Endometrial microvascular endothelial cells (primary cell): ENCODE data around the gene RRP1B. TPM values are rescaled to one million over a fixed set of nuclear protein-coding genes. Genes with fewer than 3 reads are reported as not detected.
"Not testable (repeated sequence)": the region's sequence is repeated elsewhere in the genome, so short reads cannot be mapped to it uniquely, and the experiment has no call there.

Experiments used
- in situ Hi-C: cut with HindIII; loops from 2 replicates; pipeline ENCODE4 v1.10.0; 2017; ENCODE audit warnings: low sequenced_read_pairs, low pct_unique_long_range_greater_than_20kb; ENCODE audit errors: inconsistent ontology term
- total RNA-seq: library from RNA; depleted of rRNA; stranded (reverse); fragments of >200 nt; gene quantifications from one replicate; pipeline ENCODE4 v1.2.3, GENCODE V29; 2015; ENCODE audit errors: inconsistent ontology term

RRP1B gene, protein sequence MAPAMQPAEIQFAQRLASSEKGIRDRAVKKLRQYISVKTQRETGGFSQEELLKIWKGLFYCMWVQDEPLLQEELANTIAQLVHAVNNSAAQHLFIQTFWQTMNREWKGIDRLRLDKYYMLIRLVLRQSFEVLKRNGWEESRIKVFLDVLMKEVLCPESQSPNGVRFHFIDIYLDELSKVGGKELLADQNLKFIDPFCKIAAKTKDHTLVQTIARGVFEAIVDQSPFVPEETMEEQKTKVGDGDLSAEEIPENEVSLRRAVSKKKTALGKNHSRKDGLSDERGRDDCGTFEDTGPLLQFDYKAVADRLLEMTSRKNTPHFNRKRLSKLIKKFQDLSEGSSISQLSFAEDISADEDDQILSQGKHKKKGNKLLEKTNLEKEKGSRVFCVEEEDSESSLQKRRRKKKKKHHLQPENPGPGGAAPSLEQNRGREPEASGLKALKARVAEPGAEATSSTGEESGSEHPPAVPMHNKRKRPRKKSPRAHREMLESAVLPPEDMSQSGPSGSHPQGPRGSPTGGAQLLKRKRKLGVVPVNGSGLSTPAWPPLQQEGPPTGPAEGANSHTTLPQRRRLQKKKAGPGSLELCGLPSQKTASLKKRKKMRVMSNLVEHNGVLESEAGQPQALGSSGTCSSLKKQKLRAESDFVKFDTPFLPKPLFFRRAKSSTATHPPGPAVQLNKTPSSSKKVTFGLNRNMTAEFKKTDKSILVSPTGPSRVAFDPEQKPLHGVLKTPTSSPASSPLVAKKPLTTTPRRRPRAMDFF
- 43.7 TPM for total RNA-seq

DNA sequence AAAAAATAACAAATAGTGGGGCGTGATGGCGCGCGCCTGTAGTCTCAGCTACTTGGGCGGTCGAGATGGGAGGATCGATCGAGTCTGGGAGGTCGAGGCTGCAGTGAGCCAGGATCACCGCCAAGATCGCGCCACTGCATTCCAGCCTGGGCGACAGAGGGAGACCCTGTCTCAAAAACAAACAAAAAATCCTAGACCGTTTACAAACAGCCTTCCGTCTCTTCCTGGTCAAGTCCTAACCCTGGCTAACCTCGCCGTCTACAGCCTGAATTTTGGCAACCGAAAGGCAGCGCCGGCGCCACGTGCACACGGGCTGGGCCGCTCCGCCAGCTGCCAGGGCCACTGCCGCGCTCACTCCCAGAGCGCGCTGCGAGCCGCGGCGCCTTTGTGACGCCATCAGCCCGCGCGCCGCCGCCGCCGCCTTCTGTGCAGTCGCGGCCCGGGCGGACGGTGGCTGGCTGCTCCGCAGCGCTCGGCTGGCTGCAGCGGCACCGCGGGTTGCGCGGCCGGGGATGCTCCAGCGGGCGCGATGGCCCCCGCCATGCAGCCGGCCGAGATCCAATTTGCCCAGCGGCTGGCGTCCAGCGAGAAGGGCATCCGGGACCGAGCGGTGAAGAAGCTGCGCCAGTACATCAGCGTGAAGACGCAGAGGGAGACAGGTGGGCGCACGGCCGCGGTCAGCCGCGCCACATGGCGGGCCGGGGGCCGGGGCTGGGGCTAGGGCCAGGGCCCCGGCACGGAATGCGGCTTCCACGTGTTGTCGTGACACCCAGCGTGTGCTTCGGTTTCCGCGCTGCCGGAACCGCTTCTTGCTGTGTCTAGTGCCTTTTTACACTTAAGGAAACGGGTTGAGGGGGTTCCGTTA lies at the start of gene RRP1B, which contains the start of gene HSF2BP:
Gene RRP1B (plus strand): TSS at position 425 of the 865 bp plus-strand sequence. CDS start 105 bp downstream, at position 530.
Gene HSF2BP (minus strand): TSS at position 353 of the 865 bp plus-strand sequence. CDS start 1,392 bp downstream, outside the sequence.
- in situ Hi-C loops = no loop called here

DNA sequence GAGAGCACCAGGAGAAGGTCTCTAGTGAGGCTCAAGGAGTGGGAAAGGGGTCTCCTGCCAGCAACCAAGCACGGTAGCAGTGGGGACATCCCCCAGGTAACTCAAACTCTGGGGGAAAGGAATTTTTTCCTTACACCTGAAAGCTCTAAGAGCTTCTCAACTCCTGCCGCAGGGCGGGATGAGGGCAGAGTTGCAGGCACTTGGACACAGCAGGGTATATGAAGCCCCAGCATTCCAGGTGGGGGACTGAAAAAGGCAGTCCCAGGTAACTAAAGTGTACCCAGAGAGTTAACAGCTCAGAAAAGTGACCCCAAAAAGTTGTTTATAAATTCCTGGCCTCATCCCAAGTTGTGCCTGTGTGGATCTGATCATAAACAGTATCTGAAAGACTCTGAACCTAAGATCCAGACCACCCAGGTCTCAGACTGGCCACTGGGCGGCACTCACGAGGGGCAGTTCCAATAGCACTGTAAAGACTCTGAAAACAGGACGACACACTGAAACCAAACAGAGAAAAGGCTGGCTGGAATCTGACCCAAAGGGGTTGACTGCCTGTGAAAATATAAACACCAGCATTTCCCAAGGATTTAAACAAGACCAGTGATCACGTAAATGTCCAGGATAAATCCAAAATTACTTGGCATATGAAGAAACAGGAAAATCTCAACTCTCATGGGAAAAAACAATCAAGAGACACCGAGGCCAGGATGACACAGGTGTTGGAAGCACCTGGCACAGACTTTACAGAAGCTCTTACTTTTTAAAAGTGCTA lies 47.6 kb upstream of the RRP1B start:
- in situ Hi-C loops = no loop called here

DNA sequence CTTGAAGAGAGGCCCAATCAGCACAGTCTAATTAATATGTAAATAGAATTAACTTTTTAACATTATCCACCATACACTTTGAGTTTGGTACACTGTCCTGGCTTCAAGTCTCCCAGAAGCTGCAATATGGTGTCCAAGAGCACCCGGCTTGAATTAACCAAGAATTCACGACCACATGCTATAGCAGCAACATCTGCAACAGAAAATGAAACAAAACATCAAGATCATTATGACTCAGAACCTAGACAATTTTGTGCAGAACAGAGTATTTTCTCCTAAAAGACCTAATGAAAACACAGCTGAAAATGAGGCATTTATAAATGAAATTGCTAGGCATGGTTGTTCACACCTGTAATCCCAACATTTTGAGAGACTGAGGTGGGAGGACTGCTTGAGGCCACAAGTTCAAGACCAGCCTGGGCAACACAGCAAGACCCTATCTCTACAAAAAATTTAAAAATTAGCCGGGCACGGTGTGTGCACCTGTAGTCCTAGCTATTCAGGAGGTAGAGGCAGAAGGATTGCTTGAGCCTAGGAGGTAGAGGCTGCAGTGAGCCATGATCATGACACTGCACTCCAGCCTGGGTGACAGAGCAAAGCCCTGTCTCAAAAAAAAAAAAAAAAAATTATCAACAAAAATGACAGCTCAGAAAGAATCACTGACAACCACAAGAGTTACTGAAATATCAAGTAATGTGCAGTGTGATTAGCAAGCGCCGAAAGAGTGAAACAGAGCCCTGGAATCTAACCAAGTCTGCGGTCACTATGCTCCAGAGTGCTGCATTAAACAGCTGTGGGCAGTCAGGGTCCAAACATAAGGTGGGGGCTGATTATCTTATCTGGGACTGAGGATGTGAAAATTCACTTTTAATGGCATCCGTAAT lies 45.4 kb upstream of the RRP1B start:
- in situ Hi-C loops = no loop called here

DNA sequence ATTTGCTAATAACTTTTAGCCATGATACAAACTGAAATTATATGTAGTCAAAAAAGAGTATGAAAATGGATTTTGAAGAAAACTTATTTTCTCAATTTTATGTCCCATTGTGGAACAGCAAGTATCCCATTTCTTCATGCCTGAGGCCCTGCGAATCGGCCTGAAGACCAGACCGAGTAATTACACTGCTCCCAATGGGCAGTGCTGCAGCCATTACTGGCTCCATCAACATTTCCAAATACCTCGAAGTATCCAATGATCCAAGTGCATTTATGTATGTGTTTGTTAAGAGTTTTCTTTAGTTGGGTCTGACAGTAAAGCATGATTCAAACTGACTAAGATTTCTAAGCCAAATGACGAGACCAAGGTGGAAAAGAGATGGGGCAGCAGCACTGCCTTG lies 44.5 kb upstream of the RRP1B start:
- in situ Hi-C loops = no loop called here

DNA sequence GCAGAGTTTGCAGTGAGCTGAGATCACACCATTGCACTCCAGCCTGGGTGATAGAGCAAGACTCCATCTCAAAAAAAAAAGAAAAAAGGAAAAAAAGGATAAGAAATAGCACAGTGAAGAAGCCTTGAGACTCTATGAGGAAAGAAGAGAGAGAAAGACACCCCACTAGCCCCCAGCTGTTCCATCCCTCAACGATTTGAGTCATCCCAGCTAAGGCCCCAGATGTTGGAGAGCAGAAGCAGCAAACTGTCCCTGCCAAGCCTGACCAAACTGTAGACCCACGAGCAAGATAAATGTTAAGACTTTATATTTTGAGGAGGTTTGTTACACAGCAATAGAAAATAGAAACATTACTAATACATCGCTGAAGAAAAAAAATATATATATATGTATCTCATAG lies 42.5 kb upstream of the RRP1B start:
- in situ Hi-C loops = not testable (repeated sequence)

DNA sequence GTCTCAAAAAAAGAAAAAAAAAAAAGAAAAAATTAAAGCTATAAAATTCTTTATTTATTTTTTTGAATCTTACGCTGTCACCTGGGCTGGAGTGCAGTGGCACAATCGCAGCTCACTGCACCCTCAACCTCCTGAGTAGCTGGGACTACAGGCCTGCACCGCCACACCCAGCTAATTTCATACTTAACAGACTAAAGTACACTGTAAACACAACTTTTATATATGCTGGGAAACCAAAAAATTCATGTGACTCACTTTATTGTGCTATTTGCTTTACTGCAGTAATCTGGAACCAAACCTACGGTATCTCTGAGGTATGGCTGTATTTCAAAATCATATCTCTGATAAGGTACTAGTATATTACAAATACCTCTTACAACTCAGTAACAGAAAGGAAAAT lies 40.4 kb upstream of the RRP1B start:
- in situ Hi-C loops = no loop called here

DNA sequence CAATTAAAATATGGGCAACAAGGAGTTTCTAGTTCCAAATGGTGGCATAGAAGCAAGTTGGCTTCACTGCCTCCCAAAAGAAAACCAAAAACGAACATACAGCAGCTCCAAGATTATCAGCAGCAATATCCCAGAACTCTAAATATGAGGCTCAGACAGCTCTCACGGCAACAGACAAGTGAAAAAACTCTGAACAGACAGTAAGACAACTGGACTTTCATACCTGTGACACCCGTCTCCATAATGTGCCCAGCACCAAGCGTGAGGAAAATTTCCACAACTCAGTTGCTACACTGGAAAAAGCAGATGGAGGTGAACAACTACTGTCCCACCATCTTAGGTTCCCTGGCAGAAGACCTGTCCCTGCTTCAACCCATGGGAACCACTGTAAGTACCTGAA lies 40.0 kb upstream of the RRP1B start:
- in situ Hi-C loops = no loop called here

DNA sequence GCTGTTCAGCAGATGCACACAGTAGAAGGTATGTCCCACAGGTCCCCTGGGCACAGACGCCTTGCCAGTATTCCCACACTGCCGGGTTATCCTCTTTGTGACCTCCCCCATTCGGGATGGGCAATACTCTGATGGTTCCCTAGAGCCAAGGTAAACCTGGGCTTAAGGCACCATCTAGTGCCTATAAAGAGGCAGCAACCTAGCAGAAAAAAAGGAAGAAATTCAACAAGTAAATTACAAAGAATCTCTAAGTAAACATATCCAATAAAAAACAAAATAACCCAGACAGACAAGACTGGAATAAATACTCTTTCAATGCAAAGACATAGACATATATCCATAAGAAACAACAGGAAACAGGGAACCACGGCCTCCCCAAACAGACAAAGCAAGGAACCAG lies 39.5 kb upstream of the RRP1B start:
- in situ Hi-C loops = no loop called here

DNA sequence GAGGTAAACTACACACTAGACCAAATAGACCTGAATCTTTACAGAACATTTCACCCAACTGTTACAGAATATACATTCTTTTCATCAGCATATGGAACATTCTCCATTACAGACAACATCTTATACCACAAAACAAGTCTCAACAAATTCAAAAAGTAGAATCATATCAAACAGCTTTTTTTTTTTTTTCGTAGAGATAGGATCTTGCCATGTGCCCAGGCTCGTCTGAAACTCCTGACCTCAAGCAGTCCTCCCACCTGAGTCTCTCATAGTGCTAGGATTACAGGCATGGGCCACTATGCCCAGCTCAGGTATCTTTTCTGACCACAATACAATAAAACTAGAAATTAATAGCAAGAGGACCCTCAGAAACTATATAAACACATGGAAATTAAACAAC lies 36.6 kb upstream of the RRP1B start:
- in situ Hi-C loops = no loop called here

DNA sequence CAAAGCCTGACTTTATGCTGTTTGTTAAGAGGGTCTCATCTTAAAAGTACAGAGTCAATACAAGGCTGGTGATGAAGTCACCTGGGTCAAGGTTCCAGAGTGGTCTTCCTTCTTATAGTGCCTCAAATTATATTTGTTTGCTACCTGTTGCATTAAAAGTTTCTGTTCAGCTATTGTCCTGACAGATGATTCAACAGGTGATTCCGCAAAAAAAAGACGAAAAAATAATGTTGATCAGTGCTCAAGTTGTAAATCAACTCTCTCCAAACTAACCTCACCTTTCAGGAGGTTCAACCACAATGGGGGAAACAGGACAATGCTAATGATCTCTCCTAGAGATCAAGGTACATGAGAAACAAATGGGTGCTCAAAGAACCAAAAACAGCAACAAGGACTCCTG lies 35.8 kb upstream of the RRP1B start:
- in situ Hi-C loops = no loop called here

DNA sequence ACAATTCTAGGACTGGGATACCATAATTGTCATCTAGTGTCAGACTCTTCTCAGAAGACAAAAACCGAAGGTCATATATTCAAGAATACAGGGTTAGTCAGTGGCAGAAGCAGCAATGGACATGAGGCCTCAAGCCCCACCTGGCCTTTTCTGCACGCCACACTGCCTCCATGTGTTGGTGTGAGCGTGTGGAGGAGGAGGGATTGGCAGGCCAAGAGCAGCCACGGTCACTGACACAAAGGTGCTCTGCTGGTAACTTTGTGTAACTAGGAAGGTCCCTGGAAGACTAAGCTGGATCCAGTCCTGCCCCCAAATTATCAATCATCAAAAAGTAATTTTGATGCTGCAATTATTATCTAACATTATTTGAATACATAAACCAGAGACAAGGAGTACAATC lies 35.0 kb upstream of the RRP1B start:
- in situ Hi-C loops = no loop called here

DNA sequence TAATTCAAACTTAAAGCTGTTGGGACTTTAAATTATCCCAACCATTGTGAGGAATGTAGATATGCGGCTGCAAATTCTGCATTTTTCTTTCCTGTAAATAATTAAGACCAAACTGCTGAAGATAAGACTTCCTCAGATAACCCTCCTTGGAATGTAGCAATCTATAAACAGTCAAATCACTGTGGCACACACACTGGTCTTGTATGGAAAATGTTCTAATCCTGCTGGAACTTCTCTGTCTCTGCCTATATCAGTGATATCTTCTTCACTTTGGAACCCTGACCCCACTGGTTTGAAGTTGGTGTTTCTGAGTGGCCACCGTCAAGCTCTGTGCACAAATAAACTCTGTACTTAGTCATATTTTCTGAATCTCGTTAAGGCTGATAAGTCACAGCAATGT lies 33.0 kb upstream of the RRP1B start:
- in situ Hi-C loops = no loop called here

DNA sequence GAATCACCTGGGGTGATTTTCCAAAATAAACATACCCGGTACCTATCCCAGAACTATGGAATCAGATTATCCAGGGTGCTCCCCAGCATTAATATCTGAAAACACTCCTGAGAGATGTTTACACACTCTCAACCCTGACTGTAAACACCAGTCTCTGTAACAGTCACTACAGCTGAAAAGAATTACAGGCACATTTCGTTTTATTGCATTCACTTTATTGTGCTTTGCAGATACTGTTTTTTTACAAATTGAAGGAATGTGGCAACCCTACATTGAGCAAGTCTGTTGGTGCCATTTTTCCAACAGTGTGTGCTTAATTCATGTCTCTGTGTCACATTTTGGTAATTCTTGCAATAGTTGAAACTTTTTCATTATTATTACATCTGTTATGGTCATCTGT lies 31.8 kb upstream of the RRP1B start:
- in situ Hi-C loops = no loop called here

DNA sequence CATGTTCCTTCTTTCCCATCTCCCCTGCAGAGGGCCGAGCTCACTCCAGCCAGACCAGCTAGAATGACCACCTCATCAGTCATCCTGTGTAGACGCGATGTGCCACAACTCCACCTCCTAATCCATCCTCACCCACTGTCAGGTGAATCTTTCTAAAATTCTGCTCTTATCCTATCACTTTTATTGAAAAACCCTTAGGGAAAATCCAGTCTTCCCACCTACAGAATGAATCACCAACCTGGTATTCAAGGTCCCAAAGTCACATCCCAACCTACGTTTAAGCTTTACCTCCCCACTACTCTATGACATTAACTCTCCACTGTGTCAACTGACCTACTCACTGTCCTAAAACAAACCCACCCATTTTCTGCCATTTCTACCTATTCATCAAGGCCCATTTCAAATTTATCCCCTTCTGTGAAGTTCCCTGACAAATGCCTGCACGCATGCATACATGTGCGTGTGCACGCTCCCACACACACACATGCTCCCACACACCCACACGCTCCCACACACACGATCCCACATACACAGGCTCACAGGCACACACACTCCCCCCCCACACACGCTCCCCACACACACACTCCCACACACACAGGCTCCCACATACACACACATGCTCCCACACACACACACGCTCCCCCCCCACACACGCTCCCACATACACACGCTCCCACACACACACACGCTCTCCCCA lies 27.8 kb upstream of the RRP1B start:
- in situ Hi-C loops = no loop called here

DNA sequence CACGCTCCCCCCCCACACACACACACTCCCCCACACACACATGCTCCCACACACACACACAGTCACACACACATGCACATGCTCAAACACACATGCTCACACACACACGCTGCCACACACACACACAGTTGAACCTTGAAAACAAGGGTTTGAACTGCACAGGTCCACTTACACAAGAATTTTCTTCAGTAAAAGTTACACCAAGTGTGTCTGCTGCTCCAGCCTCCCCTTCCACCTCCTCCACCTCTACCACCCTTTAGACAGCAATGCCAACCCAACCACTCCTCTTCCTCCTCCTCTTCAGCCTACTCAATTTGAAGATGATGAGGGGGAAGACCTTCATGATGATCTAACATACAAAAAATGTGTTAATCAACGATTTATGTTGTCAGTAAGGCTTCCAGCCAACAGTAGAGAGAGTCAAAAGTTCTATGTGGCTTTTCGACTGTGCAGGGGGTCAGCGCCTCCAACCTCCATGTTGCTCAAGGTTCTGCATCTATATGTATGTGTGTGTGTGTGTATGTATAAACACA lies 26.9 kb upstream of the RRP1B start:
- in situ Hi-C loops = no loop called here

DNA sequence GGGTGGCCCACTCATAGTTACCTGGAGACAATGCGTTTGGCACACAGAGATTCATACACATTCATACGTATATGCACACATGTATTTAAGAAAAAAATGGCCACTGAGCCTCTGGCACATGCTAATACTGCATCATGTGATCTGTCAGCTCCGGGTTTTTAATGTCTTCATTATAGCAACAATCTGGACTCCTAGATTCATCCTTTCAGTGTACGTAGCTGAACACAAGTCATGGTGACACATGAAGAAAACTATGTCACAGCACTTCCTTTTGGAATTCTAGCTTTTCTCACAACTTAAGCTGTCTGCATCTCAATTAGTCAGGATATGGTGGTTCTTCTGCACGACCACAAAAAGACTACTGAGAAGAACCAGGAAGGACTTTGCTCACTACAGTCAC lies 24.7 kb upstream of the RRP1B start:
- in situ Hi-C loops = no loop called here

DNA sequence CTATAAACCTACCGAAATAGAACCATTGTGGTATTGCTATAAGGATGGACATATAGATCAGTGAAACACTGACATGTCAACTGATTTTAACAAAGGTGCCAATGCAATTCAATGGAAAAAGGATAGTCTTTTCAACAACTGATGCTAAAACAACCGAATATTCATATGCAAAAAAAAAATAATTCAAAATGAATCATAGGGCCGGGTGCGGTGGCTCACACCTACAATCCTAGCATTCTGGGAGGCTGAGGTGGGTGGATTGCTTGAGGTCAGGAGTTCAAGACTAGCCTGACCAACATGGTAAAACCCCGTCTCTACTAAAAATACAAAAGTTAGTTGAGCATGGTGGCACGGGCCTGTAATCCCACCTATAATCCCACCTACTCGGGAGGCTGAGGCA lies 23.9 kb upstream of the RRP1B start:
- in situ Hi-C loops = no loop called here
